NT2/D1 (cell line): ENCODE measurements around the gene INMT.

ENCODE experiments used
- DNase-seq: peaks from one replicate; pipeline ENCODE4 v3.0.0-alpha.2; 2011; ENCODE audit warnings: low read depth, low spot score
- H3K27me3 ChIP-seq: 2 replicates; pipeline ENCODE4 v1.6.0; 2011; ENCODE audit warnings: mild to moderate bottlenecking; ENCODE audit not compliant: insufficient read length, insufficient read depth
- H3K36me3 ChIP-seq: 2 replicates; pipeline ENCODE4 v1.6.1; 2011; ENCODE audit warnings: mild to moderate bottlenecking, low read length, mixed read lengths; ENCODE audit not compliant: insufficient read depth, insufficient read length
- H3K4me1 ChIP-seq: 2 replicates; pipeline ENCODE4 v1.5.1; 2011; ENCODE audit not compliant: insufficient read depth, insufficient read length
- H3K4me3 ChIP-seq: 2 replicates; pipeline ENCODE4 v1.5.1; 2011; ENCODE audit warnings: low read depth; ENCODE audit not compliant: insufficient read length
- H3K9ac ChIP-seq: 2 replicates; pipeline ENCODE4 v1.6.0; 2011; ENCODE audit warnings: low read depth; ENCODE audit not compliant: insufficient read length
- H3K9me3 ChIP-seq: 2 replicates; pipeline ENCODE4 v1.5.1; 2011; ENCODE audit warnings: mild to moderate bottlenecking, low read length; ENCODE audit not compliant: insufficient read depth
- SUZ12 ChIP-seq: IDR thresholded peaks from 2 replicates; pipeline ENCODE4 v1.6.1; 2011; ENCODE audit not compliant: insufficient read length, insufficient read depth; ENCODE audit errors: extremely low read depth
- YY1 ChIP-seq: IDR thresholded peaks from 2 replicates; pipeline ENCODE4 v1.6.1; 2011; ENCODE audit not compliant: insufficient read length, insufficient read depth
- ZNF274 ChIP-seq: IDR thresholded peaks from 2 replicates; pipeline ENCODE4 v1.6.1; 2011; ENCODE audit warnings: mild to moderate bottlenecking, low read depth, low read length

The INMT gene

GRCh38 chr7:30785786-30786185 is 33.9 kb downstream of the INMT start:
- TF ChIP-seq YY1 (no peak), SUZ12 (no peak), ZNF274 (no peak)
- H3K4me3 ChIP-seq = no peak overlapping the region

GRCh38 chr7:30787486-30787885 is 35.6 kb downstream of the INMT start:
- TF ChIP-seq YY1 (no peak), ZNF274 (no peak), SUZ12 (no peak)
- Histone ChIP-seq H3K36me3 (peaks cover 74% of the 10 kb centered on the region), H3K9me3 (no peaks in the 10 kb centered on the region), H3K27me3 (no peaks in the 10 kb centered on the region), H3K4me1 (no peaks in the 10 kb centered on the region), H3K4me3 (no peak overlapping the region), H3K9ac (no peak overlapping the region)
- no peak for DNase-seq

More at GRCh38 chr7:30785786-30786185, 33.9 kb downstream of the INMT start:
- H3K4me1 ChIP-seq = no peaks in the 10 kb centered on the region
- peaks cover 72% of the 10 kb centered on the region for H3K36me3 ChIP-seq
- no peaks in the 10 kb centered on the region for H3K27me3 ChIP-seq
- H3K9me3 ChIP-seq = no peaks in the 10 kb centered on the region
- no peak overlapping the region for H3K9ac ChIP-seq
- DNase-seq = no peak

GRCh38 chr7:30788640-30789333 is 36.9 kb downstream of the INMT start:
- no peak overlapping the region for H3K9ac ChIP-seq
- no peaks in the 10 kb centered on the region for H3K4me1 ChIP-seq
- TF ChIP-seq YY1 (no peak), ZNF274 (no peak), SUZ12 (no peak)
- peaks cover 67% of the 10 kb centered on the region for H3K36me3 ChIP-seq
- no peaks in the 10 kb centered on the region for H3K27me3 ChIP-seq
- DNase-seq = no peak
- no peak overlapping the region for H3K4me3 ChIP-seq
- no peaks in the 10 kb centered on the region for H3K9me3 ChIP-seq

- TF ChIP-seq SUZ12 (no peak), ZNF274 (no peak), YY1 (no peak)
- H3K36me3 ChIP-seq = peaks cover 67% of the 10 kb centered on the region
- no peak for DNase-seq
Measured at GRCh38 chr7:30789334-30789711, 37.4 kb downstream of the INMT start.

GRCh38 chr7:30790356-30790755 is 38.4 kb downstream of the INMT start:
- H3K27me3 ChIP-seq = no peaks in the 10 kb centered on the region
- no peak overlapping the region for H3K4me3 ChIP-seq
- TF ChIP-seq YY1 = no peak
- TF ChIP-seq SUZ12 = no peak
- no peak for TF ChIP-seq ZNF274
- DNase-seq = no peak
- H3K4me1 ChIP-seq = no peaks in the 10 kb centered on the region
- no peaks in the 10 kb centered on the region for H3K9me3 ChIP-seq
- no peak overlapping the region for H3K9ac ChIP-seq
- H3K36me3 ChIP-seq = peaks cover 63% of the 10 kb centered on the region

More at GRCh38 chr7:30789334-30789711, 37.4 kb downstream of the INMT start:
- H3K9me3 ChIP-seq = no peaks in the 10 kb centered on the region
- no peaks in the 10 kb centered on the region for H3K27me3 ChIP-seq
- H3K4me3 ChIP-seq = no peak overlapping the region
- H3K9ac ChIP-seq = no peak overlapping the region
- no peaks in the 10 kb centered on the region for H3K4me1 ChIP-seq

- peaks cover 57% of the 10 kb centered on the region for H3K36me3 ChIP-seq
- no peak for TF ChIP-seq SUZ12
- TF ChIP-seq ZNF274 = no peak
- TF ChIP-seq YY1 = no peak
- DNase-seq = no peak
Measured at GRCh38 chr7:30791114-30791513, 39.2 kb downstream of the INMT start.

GRCh38 chr7:30795161-30795948 is 43.4 kb downstream of the INMT start:
- no peaks in the 10 kb centered on the region for H3K27me3 ChIP-seq
- H3K9ac ChIP-seq = no peak overlapping the region
- H3K36me3 ChIP-seq = peaks cover 37% of the 10 kb centered on the region
- H3K4me1 ChIP-seq = no peaks in the 10 kb centered on the region
- H3K9me3 ChIP-seq = no peaks in the 10 kb centered on the region
- H3K4me3 ChIP-seq = no peak overlapping the region
- no peak for TF ChIP-seq SUZ12
- no peak for TF ChIP-seq ZNF274
- TF ChIP-seq YY1 = no peak
- no peak for DNase-seq

More at GRCh38 chr7:30791114-30791513, 39.2 kb downstream of the INMT start:
- Histone ChIP-seq H3K4me1 (no peaks in the 10 kb centered on the region), H3K9ac (no peak overlapping the region), H3K4me3 (no peak overlapping the region), H3K27me3 (no peaks in the 10 kb centered on the region), H3K9me3 (no peaks in the 10 kb centered on the region)
